ENCODE measurements around the gene XBP1. TPM values are rescaled to one million over a fixed set of nuclear protein-coding genes. Genes with fewer than 3 reads are reported as not detected.

Gene XBP1
- total RNA-seq, 1 donor from 2014 or later, result 141 TPM

DNA sequence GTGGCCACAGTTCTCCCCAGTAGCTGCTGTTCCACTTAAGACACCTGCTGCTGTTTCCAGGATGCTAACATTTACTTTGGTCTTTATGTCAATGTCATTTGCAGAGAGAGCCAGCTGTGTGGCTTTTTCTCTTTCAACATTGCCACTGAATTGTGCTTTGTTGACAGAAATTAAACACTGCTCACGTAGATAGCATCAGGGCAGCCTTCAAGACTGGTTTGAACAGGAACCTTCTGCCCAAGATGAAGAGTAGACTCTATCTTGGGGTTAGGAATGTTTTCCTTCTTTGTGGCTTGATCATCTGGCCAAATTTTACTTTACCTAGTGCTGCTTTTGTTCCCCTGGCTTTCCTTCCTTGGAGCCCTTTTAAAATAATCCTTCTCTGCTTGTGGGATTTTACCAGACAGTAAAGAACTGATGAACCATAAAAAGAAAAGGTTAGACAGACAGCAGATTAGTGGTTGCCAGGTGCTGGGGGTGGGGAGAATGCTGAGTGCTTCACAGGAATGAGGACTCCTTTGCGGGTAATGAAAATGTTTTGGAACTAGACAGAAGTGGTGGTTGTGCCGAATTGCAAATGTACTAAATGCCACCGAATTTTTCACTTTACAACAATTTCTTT, 22.7 kb upstream of the XBP1 start:
- no peaks in the 10 kb centered on the region for H3K9me3 ChIP-seq
- peaks cover 15% of the 10 kb centered on the region for H3K4me1 ChIP-seq
- no peak for TF ChIP-seq POLR2A (IDR thresholded peaks at IDR 0.05)
- TF ChIP-seq, protein P1, sequence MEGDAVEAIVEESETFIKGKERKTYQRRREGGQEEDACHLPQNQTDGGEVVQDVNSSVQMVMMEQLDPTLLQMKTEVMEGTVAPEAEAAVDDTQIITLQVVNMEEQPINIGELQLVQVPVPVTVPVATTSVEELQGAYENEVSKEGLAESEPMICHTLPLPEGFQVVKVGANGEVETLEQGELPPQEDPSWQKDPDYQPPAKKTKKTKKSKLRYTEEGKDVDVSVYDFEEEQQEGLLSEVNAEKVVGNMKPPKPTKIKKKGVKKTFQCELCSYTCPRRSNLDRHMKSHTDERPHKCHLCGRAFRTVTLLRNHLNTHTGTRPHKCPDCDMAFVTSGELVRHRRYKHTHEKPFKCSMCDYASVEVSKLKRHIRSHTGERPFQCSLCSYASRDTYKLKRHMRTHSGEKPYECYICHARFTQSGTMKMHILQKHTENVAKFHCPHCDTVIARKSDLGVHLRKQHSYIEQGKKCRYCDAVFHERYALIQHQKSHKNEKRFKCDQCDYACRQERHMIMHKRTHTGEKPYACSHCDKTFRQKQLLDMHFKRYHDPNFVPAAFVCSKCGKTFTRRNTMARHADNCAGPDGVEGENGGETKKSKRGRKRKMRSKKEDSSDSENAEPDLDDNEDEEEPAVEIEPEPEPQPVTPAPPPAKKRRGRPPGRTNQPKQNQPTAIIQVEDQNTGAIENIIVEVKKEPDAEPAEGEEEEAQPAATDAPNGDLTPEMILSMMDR (IDR thresholded peaks at IDR 0.05), result no peak
- TF ChIP-seq POLR2AphosphoS5 (IDR thresholded peaks at IDR 0.05; ENCODE audit: insufficient read depth in 1 of 2, low read depth in 1 of 2), result no peak
- no peaks in the 10 kb centered on the region for H3K27me3 ChIP-seq
- H3K27ac ChIP-seq, result no peak overlapping the region
- H3K36me3 ChIP-seq, result no peaks in the 10 kb centered on the region
- no peak overlapping the region for H3K4me3 ChIP-seq
- intact Hi-C loops (cut with DNase I), result no loop called here
- DNase-seq (ENCODE audit: extremely low spot score in 2 of 2), result no peak

DNA sequence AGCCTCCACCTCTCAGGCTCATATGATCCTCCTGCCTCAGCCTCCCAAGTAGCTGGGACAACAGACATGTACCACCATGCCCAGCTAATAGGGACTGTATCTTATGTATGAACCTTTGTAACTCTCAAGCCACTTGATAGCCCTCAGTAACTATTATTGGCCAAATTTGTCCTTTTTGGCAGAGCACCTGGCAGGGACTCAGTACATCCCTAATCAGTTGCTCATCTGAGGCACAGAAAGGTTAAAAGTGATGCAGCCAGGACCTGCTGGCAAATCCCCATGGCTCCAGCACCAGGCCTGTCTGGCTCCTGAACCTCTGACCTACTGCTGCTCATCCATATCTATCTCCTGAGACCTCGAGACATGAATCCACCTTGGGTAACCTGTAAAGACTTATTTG, 21.1 kb upstream of the XBP1 start:
- no peak overlapping the region for H3K4me3 ChIP-seq
- intact Hi-C loops (cut with DNase I), result no loop called here
- no peaks in the 10 kb centered on the region for H3K36me3 ChIP-seq
- no peaks in the 10 kb centered on the region for H3K27me3 ChIP-seq
- TF ChIP-seq POLR2AphosphoS5 (IDR thresholded peaks at IDR 0.05; ENCODE audit: insufficient read depth in 1 of 2, low read depth in 1 of 2), result no peak
- TF ChIP-seq, protein P1 (IDR thresholded peaks at IDR 0.05), result no peak
- no peak for TF ChIP-seq POLR2A (IDR thresholded peaks at IDR 0.05)
- DNase-seq (ENCODE audit: extremely low spot score in 2 of 2), result no peak
- H3K9me3 ChIP-seq, result no peaks in the 10 kb centered on the region
- no peak overlapping the region for H3K27ac ChIP-seq
- H3K4me1 ChIP-seq, result peaks cover 15% of the 10 kb centered on the region

DNA sequence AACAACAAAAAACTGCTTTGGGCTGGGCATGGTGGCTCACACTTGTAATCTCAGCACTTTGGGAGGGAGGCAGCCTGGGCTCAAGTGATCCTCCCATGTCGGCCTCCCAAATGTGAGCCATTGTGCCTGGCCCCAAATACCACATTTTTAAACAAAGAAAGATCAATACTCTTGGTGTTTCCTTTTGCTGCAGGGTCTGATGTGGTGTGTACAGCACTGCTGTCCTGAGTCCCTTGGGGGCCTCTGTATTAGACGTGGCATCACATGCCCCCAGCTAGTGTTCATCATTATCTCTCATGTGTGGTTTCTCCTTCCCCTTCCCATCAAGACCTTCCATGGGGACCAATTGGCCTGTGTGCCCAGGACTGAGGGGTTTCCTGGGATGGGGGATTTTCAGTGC, 20.5 kb upstream of the XBP1 start:
- Histone ChIP-seq H3K27me3 (no peaks in the 10 kb centered on the region), H3K27ac (no peak overlapping the region), H3K9me3 (no peaks in the 10 kb centered on the region), H3K36me3 (no peaks in the 10 kb centered on the region), H3K4me1 (peaks cover 15% of the 10 kb centered on the region), H3K4me3 (no peak overlapping the region)
- intact Hi-C loops (cut with DNase I), result no loop called here
- DNase-seq (ENCODE audit: extremely low spot score in 2 of 2), result no peak
- TF ChIP-seq, protein P1 (IDR thresholded peaks at IDR 0.05), result no peak
- TF ChIP-seq POLR2AphosphoS5 (IDR thresholded peaks at IDR 0.05; ENCODE audit: insufficient read depth in 1 of 2, low read depth in 1 of 2) (no peak), POLR2A (IDR thresholded peaks at IDR 0.05) (no peak)

DNA sequence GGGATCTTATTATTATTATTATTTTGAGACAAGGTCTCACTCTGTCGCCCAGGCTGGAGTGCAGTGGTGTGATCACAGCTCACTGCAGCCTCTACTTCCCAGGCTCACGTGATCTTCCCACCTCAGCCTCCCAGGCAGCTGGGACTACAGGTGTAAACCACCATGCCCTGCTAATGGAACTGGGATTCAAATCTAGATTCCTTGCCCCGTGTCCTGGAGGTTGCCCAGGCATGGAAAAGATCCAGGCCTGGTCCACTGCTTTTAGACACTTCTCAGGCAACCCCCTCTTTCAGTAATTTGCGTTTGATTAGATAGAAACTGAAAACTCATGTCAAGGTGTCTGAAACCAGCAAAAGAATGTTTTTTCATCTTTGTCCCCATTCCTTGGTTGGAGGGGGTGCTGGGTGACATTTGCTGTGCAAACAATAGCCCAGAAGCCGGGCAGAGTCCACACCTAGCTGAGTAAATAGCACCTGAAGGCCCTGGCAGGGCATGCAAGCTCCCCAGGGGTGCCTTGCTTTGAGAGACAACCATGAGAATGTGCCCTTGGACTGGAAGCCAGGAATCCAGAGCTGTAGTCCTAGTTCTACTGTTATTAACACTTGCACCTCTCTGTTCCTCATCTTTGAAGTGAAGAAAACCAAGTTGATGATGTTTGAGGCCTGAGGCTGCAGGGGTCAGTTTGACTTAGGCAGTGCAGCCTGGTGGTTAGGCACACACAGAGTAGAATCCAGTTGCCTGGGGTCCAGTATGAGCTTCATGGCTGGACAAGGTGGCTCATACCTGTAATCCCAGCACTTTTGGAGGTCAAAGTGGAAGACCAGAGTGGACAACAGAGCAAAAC, 19.1 kb upstream of the XBP1 start:
- Histone ChIP-seq H3K27me3 (no peaks in the 10 kb centered on the region), H3K4me3 (no peak overlapping the region), H3K36me3 (no peaks in the 10 kb centered on the region), H3K4me1 (peaks cover 15% of the 10 kb centered on the region), H3K27ac (no peak overlapping the region), H3K9me3 (no peaks in the 10 kb centered on the region)
- intact Hi-C loops (cut with DNase I), result no loop called here
- no peak for DNase-seq (ENCODE audit: extremely low spot score in 2 of 2)
- TF ChIP-seq, protein P1 (IDR thresholded peaks at IDR 0.05), result no peak
- TF ChIP-seq POLR2A (IDR thresholded peaks at IDR 0.05) (no peak), POLR2AphosphoS5 (IDR thresholded peaks at IDR 0.05; ENCODE audit: insufficient read depth in 1 of 2, low read depth in 1 of 2) (no peak)

Data from vagina (tissue), 2 donors.